ENCODE measurements around the gene ASB6. TPM values are rescaled to one million over a fixed set of nuclear protein-coding genes. Genes with fewer than 3 reads are reported as not detected.

Gene ASB6
- total and polyA plus RNA-seq, 2 experiments from 2014 or later: 22.9 to 24.1 TPM

DNA sequence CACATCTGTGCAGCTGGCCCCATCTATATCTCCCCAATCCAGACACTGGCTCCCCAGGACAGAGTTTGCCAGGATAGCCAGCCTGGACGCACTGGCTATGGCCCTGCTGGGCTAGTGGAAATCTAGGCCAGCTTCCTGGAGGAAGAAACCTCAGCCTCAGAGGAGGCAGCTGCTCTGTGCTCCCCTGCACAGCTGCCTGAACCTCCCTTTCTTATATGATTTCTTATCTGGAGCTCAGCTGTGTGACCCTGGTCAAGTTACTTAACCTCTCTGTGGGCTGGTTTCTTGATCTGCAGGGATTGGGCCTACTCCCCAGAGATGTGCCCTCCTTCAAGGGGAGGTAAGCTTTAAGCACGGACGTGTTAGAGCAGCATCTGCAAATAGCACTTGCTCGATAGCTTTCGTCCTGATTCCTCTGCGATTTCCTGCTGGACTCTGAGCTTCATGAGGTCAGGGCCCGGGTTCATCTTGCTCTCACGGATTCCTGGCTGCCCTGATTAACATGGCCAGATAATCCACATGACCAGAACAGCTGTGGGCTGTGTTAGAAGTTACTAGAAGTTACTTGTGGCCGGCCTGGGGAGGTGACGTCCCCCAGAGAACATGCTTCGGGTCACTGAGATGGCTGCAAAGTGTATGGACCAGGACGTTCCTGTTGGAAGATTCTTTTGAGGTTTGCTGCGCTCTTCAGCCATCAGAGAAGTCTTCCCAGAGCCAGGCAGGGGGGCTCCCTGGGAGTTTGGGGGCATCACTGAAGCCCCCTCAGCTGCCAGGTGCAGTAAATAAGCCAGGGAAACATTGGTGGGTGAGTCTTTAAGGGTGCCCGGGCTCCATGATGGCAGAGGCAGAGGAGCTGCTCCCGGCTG lies 35.6 kb downstream of the ASB6 start:
- Histone ChIP-seq H3K9me3 (ENCODE audit: low read depth) (no peaks in the 10 kb centered on the region), H3K4me1 (ENCODE audit: insufficient read depth) (peaks cover 15% of the 10 kb centered on the region), H3K36me3 (ENCODE audit: low read depth) (no peaks in the 10 kb centered on the region), H3K9ac (no peak overlapping the region), H3K79me2 (ENCODE audit: insufficient read depth) (no peaks in the 10 kb centered on the region), H3K27me3 (replicated peaks; ENCODE audit: insufficient read depth) (no peaks in the 10 kb centered on the region), H3K27ac (no peak overlapping the region), H3K4me3 (no peak overlapping the region), H3F3A (ENCODE audit: insufficient read depth) (0 out of 2 replicates have a peak, but pooled peaks cover 11% of the 10 kb centered on the region), H3K4me2 (ENCODE audit: unreplicated experiment) (no peak overlapping the region), H2AFZ (no peak overlapping the region), H3K9me2 (ENCODE audit: insufficient read depth) (no peaks in the 10 kb centered on the region), H4K20me1 (ENCODE audit: insufficient read depth) (no peaks in the 10 kb centered on the region)
- no peak for TF ChIP-seq EZH2phosphoT487 (IDR thresholded peaks at IDR 0.05; ENCODE audit: insufficient read depth, low read depth)
- no peak for TF ChIP-seq EZH2 (IDR thresholded peaks at IDR 0.05; ENCODE audit: insufficient read depth, poor library complexity, severe bottlenecking)
- in situ Hi-C loops (cut with MboI): loop anchor here (10.0 kb wide), 2 partner anchors 112 to 282 kb away; no protein-coding TSS in a partner anchor
- no peak for DNase-seq
- 77 to 80% methylated on average over 15 of the region's 15 CpGs for WGBS, 2 experiments (ENCODE audit: low coverage in 1 of 2, low lambda C conversion rate in 2 of 2, missing lambda C conversion rate in 2 of 2)

DNA sequence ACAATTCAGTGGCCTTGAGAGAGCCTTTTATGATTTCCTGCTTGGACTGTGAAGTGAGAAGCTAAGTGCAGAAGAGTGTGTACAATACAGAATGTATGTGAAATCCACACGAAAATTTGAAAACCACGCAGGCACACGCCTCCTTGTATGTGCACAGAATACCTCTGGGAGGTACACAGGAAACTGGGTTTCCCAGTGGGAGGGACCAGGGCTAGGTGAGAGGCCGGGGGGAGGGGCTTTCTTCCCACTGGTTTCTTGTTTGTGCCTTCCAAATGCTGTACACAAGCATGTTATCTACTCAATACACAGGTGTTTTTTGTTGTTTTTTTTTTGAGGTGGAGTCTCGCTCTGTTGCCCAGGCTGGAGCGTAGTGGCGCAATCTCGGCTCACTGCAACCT lies 37.2 kb downstream of the ASB6 start:
- Histone ChIP-seq H3F3A (ENCODE audit: insufficient read depth) (0 out of 2 replicates have a peak, but pooled peaks cover 11% of the 10 kb centered on the region), H3K36me3 (ENCODE audit: low read depth) (no peaks in the 10 kb centered on the region), H4K20me1 (ENCODE audit: insufficient read depth) (no peaks in the 10 kb centered on the region), H3K9me2 (ENCODE audit: insufficient read depth) (no peaks in the 10 kb centered on the region), H3K9ac (no peak overlapping the region), H3K9me3 (ENCODE audit: low read depth) (no peaks in the 10 kb centered on the region), H3K4me2 (ENCODE audit: unreplicated experiment) (no peak overlapping the region), H3K4me1 (ENCODE audit: insufficient read depth) (peaks cover 12% of the 10 kb centered on the region), H3K27ac (no peak overlapping the region), H3K4me3 (no peak overlapping the region), H2AFZ (no peak overlapping the region), H3K79me2 (ENCODE audit: insufficient read depth) (no peaks in the 10 kb centered on the region), H3K27me3 (replicated peaks; ENCODE audit: insufficient read depth) (no peaks in the 10 kb centered on the region)
- 67 to 70% methylated on average over 8 of the region's 8 CpGs for WGBS, 2 experiments (ENCODE audit: low coverage in 1 of 2, low lambda C conversion rate in 2 of 2, missing lambda C conversion rate in 2 of 2)
- TF ChIP-seq EZH2phosphoT487 (IDR thresholded peaks at IDR 0.05; ENCODE audit: insufficient read depth, low read depth): no peak
- TF ChIP-seq EZH2 (IDR thresholded peaks at IDR 0.05; ENCODE audit: insufficient read depth, poor library complexity, severe bottlenecking): no peak
- no peak for DNase-seq
- in situ Hi-C loops (cut with MboI): loop anchor here (10.0 kb wide), 2 partner anchors 110 to 280 kb away; no protein-coding TSS in a partner anchor

DNA sequence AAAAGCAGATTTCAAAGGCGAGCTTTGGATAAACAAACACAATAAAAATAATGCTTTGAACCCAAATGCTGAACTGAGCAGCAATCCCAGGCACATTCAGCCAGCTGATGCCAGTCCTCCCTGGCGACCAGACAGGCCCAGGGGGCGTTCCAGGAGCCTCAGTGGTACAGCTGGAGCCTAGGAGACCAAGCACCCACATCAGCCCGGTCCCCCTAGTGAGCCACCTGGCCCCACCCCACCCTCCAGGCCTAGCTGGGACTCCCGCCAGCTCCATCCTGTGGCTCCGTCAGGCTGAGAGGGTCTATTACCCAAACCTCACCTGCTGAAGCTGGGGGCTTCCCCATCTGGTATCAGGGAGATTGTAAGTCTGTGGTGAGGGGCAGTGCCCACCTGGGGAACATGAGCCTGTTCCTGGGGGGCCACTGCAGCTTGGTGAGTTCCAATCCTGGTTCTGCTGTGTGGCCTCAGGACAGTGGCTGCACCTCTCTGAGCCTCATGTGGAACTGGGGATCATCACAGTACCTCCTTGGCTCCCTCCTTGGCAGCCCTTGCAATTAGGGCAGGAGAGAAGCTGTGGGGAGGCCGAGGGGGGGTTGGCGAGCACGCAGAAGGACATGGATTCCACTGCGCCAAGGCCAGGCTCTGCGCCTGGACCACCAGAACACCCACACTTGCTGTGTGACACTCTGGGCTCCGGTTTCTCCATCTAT lies 37.7 kb downstream of the ASB6 start:
- in situ Hi-C loops (cut with MboI): loop anchor here (10.0 kb wide), 2 partner anchors 109 to 279 kb away; no protein-coding TSS in a partner anchor
- no peaks in the 10 kb centered on the region for H3K9me3 ChIP-seq (ENCODE audit: low read depth)
- no peak overlapping the region for H3K27ac ChIP-seq
- H3F3A ChIP-seq (ENCODE audit: insufficient read depth): 0 out of 2 replicates have a peak, but pooled peaks cover 11% of the 10 kb centered on the region
- no peak for DNase-seq
- H3K79me2 ChIP-seq (ENCODE audit: insufficient read depth): no peaks in the 10 kb centered on the region
- no peak overlapping the region for H2AFZ ChIP-seq
- 77 to 79% methylated on average over 9 to 12 of the region's 12 CpGs for WGBS, 2 experiments (ENCODE audit: low coverage in 1 of 2, low lambda C conversion rate in 2 of 2, missing lambda C conversion rate in 2 of 2)
- no peaks in the 10 kb centered on the region for H4K20me1 ChIP-seq (ENCODE audit: insufficient read depth)
- H3K4me1 ChIP-seq (ENCODE audit: insufficient read depth): peaks cover 9% of the 10 kb centered on the region
- H3K9me2 ChIP-seq (ENCODE audit: insufficient read depth): no peaks in the 10 kb centered on the region
- no peaks in the 10 kb centered on the region for H3K36me3 ChIP-seq (ENCODE audit: low read depth)
- H3K9ac ChIP-seq: no peak overlapping the region
- H3K27me3 ChIP-seq (replicated peaks; ENCODE audit: insufficient read depth): no peaks in the 10 kb centered on the region
- TF ChIP-seq EZH2phosphoT487 (IDR thresholded peaks at IDR 0.05; ENCODE audit: insufficient read depth, low read depth) (no peak), EZH2 (IDR thresholded peaks at IDR 0.05; ENCODE audit: insufficient read depth, poor library complexity, severe bottlenecking) (no peak)
- H3K4me2 ChIP-seq (ENCODE audit: unreplicated experiment): no peak overlapping the region
- no peak overlapping the region for H3K4me3 ChIP-seq

DNA sequence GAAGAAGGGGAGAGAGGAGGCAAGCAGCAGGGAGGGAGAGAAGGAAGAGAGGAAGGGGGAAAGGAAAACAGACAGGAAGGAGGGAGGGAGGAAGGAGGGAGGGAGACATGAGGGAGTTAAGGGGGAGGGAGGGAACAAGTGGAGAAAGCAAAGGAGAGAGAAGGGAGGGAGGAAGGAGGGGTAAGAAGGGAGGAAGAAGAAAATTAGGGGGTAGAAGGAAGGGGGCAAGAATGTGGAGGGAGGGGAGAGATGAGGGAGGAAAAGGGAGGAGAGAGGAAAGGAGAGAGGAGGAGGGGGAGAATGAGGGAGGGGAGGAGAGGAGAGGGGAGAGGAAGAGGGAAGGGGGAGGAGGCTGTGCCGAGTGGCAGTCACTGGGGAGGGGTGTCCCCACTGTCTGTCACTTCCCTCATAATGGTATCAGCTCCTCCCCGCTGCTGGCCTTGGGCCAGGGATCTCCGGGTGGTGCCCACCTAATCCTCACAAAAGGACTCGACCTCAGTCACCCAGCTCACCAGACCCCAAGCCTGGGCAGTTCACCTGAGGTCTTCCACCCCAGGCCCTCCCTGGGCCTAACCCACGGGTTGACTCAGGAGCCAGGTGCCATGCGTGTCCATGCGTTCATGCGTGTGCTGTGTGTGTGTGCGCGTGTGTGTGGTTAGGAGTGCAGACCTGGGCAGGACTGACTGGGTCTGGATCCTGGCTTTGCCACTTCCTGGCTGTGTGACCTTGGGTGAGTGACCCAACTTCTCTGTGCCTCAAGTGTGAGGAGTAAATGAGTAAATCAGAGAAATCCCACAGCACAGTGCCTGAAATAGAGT lies 39.1 kb downstream of the ASB6 start:
- H2AFZ ChIP-seq: no peak overlapping the region
- H3F3A ChIP-seq (ENCODE audit: insufficient read depth): no peaks in the 10 kb centered on the region; the same call in 1 of the 2 replicates
- no peaks in the 10 kb centered on the region for H3K79me2 ChIP-seq (ENCODE audit: insufficient read depth)
- no peaks in the 10 kb centered on the region for H3K27me3 ChIP-seq (replicated peaks; ENCODE audit: insufficient read depth)
- no peak overlapping the region for H3K4me2 ChIP-seq (ENCODE audit: unreplicated experiment)
- H3K27ac ChIP-seq: no peak overlapping the region
- in situ Hi-C loops (cut with MboI): loop anchor here (10.0 kb wide), 2 partner anchors 108 to 278 kb away; no protein-coding TSS in a partner anchor
- H4K20me1 ChIP-seq (ENCODE audit: insufficient read depth): no peaks in the 10 kb centered on the region
- no peaks in the 10 kb centered on the region for H3K36me3 ChIP-seq (ENCODE audit: low read depth)
- H3K9me2 ChIP-seq (ENCODE audit: insufficient read depth): no peaks in the 10 kb centered on the region
- 72 to 77% methylated on average over 8 of the region's 10 CpGs for WGBS, 2 experiments (ENCODE audit: low coverage in 1 of 2, low lambda C conversion rate in 2 of 2, missing lambda C conversion rate in 2 of 2)
- no peak for DNase-seq
- H3K4me3 ChIP-seq: no peak overlapping the region
- H3K9ac ChIP-seq: no peak overlapping the region
- peaks cover 9% of the 10 kb centered on the region for H3K4me1 ChIP-seq (ENCODE audit: insufficient read depth)
- H3K9me3 ChIP-seq (ENCODE audit: low read depth): no peaks in the 10 kb centered on the region
- TF ChIP-seq EZH2phosphoT487 (IDR thresholded peaks at IDR 0.05; ENCODE audit: insufficient read depth, low read depth) (no peak), EZH2 (IDR thresholded peaks at IDR 0.05; ENCODE audit: insufficient read depth, poor library complexity, severe bottlenecking) (no peak)
